Effector memory CD4-positive, alpha-beta T cell (primary cell): Measurements from ENCODE around the gene CHERP.
"Not testable (repeated sequence)": the region's sequence is repeated elsewhere in the genome, so short reads cannot be mapped to it uniquely, and the experiment has no call there.

Source experiments
- DNase-seq, 3 donors: peaks; one replicate each; pipeline ENCODE4 v3.0.0-alpha.2; 2020
- H3K27ac ChIP-seq: 2 replicates; pipeline ENCODE4 v1.7.0; 2013; ENCODE audit warnings: mild to moderate bottlenecking, low read length, moderate library complexity; ENCODE audit not compliant: insufficient read depth, poor library complexity, severe bottlenecking
- H3K27me3 ChIP-seq: replicated peaks from 2 replicates; pipeline ENCODE4 v1.7.0; 2013; ENCODE audit warnings: mild to moderate bottlenecking, low read length; ENCODE audit not compliant: insufficient read depth, control insufficient read depth, poor library complexity, severe bottlenecking
- H3K36me3 ChIP-seq: 2 replicates; pipeline ENCODE4 v1.7.0; 2013; ENCODE audit warnings: mild to moderate bottlenecking, low read length, moderate library complexity; ENCODE audit not compliant: control insufficient read depth, insufficient read depth
- H3K4me1 ChIP-seq: 2 replicates; pipeline ENCODE4 v1.7.0; 2013; ENCODE audit warnings: low read length, mild to moderate bottlenecking; ENCODE audit not compliant: control insufficient read depth, insufficient read depth, poor library complexity, severe bottlenecking
- H3K4me3 ChIP-seq: 2 replicates; pipeline ENCODE4 v1.7.0; 2013; ENCODE audit warnings: low read length, low read depth, mild to moderate bottlenecking; ENCODE audit not compliant: insufficient read depth, poor library complexity, severe bottlenecking
- H3K9me3 ChIP-seq: 2 replicates; pipeline ENCODE4 v1.7.0; 2013; ENCODE audit warnings: mild to moderate bottlenecking, low read length, moderate library complexity; ENCODE audit not compliant: control insufficient read depth

The CHERP gene

GRCh38 chr19:16520074-16520973, 21.9 kb downstream of the CHERP start:
- H3K27ac ChIP-seq, result no peak overlapping the region
- H3K27me3 ChIP-seq, result no peaks in the 10 kb centered on the region
- DNase-seq, result no peak
- no peaks in the 10 kb centered on the region for H3K4me1 ChIP-seq
- H3K9me3 ChIP-seq, result no peaks in the 10 kb centered on the region
- peaks cover 79% of the 10 kb centered on the region for H3K36me3 ChIP-seq
- H3K4me3 ChIP-seq, result no peak overlapping the region

DNA sequence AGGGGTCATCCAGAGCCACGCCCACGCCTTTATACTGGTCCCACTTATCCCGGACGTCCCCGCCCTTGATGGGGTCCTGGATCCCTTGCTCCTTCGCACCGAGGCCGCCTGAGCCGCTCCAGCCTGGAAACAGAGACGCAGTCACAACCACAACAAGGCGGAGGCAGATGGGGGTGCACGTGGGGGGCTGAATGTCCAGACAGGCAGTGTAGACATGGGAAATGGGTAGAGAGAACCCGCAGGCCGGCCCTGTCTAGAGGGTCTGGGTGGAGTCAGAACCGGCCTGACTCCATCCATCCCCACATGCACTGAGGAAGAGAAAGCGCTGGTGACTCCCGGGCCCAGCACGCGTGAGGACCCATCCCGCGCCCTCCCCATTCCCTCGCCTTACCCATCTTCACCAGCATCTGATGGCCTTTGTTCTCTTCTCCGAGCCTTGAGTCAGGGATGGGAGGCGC, 23.0 kb downstream of the CHERP start:
- H3K9me3 ChIP-seq, result no peaks in the 10 kb centered on the region
- no peaks in the 10 kb centered on the region for H3K27me3 ChIP-seq
- DNase-seq, result no peak
- no peak overlapping the region for H3K4me3 ChIP-seq
- H3K4me1 ChIP-seq, result no peaks in the 10 kb centered on the region
- H3K36me3 ChIP-seq, result peaks cover 68% of the 10 kb centered on the region
- no peak overlapping the region for H3K27ac ChIP-seq

DNA sequence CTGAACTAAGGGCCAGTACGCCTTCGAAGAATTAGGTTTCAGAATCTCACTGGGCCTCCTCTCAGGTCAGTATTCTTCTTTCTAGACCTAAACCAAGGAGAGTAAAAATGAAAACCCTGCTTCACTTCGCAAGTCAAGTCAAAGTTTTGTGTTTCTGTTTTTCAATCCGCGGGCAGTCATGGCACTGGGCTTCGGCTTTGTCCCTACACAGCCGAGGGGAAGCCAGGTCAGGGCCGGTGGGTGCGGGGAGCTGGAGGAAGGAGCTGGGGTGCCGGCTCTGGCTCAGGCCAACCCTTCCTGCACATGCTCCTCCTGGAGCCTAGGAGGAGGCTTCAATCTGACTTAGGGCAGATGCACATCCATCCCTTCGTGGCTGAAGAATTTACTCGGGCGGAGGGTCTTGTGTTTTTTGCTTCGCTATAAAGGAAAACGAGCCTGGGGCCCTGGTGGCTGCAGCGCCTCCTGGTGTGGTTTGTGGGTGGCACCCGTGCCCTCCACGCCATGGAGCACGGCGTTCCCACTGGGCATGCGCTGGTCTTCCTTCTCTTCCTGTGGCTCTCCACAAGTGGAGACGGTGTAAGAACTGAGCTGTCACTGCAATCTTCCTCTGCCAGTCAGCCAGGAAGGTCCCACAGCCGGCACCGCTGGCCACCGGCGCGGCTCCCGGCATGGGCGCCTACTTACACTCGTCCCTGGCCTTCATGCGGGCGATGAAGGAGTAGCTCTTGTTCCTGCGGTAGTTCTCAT, 23.6 kb downstream of the CHERP start:
- H3K4me3 ChIP-seq, result no peak overlapping the region
- no peaks in the 10 kb centered on the region for H3K4me1 ChIP-seq
- no peak for DNase-seq
- no peak overlapping the region for H3K27ac ChIP-seq
- no peaks in the 10 kb centered on the region for H3K9me3 ChIP-seq
- no peaks in the 10 kb centered on the region for H3K27me3 ChIP-seq
- peaks cover 62% of the 10 kb centered on the region for H3K36me3 ChIP-seq

GRCh38 chr19:16518061-16518460, 24.2 kb downstream of the CHERP start:
- no peak overlapping the region for H3K4me3 ChIP-seq
- no peaks in the 10 kb centered on the region for H3K9me3 ChIP-seq
- no peak for DNase-seq
- no peaks in the 10 kb centered on the region for H3K4me1 ChIP-seq
- no peaks in the 10 kb centered on the region for H3K27me3 ChIP-seq
- peaks cover 56% of the 10 kb centered on the region for H3K36me3 ChIP-seq
- no peak overlapping the region for H3K27ac ChIP-seq

GRCh38 chr19:16516923-16517610, 25.2 kb downstream of the CHERP start:
- no peak overlapping the region for H3K4me3 ChIP-seq
- no peak overlapping the region for H3K27ac ChIP-seq
- no peaks in the 10 kb centered on the region for H3K4me1 ChIP-seq
- peaks cover 48% of the 10 kb centered on the region for H3K36me3 ChIP-seq
- no peaks in the 10 kb centered on the region for H3K9me3 ChIP-seq
- H3K27me3 ChIP-seq, result no peaks in the 10 kb centered on the region
- DNase-seq, result no peak

DNA sequence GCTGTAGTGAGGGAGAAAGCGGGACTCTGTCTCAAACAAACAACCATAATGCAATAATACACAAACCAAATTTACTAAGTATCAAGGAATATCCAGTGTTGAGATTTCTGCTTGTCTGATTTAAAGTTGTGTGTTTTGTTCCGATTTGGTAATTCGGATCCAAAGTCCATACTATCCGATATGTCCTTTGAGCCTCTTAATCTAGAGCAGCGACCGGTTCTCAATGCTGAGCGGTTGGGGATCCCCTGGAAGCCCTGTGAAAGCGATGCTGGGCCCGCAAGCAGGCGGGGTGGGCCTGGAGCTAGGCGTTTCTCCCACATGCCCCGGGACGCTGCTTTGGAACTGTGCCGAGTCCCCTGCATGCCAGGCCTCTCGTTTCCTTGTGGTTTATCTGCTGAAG, 25.9 kb downstream of the CHERP start:
- Histone ChIP-seq H3K36me3 (peaks cover 41% of the 10 kb centered on the region), H3K9me3 (no peaks in the 10 kb centered on the region), H3K4me1 (no peaks in the 10 kb centered on the region), H3K4me3 (no peak overlapping the region), H3K27me3 (no peaks in the 10 kb centered on the region), H3K27ac (no peak overlapping the region)
- DNase-seq, result no peak

- Histone ChIP-seq H3K4me3 (no peak overlapping the region), H3K36me3 (peaks cover 22% of the 10 kb centered on the region), H3K4me1 (no peaks in the 10 kb centered on the region), H3K27ac (no peak overlapping the region), H3K9me3 (no peaks in the 10 kb centered on the region), H3K27me3 (no peaks in the 10 kb centered on the region)
- no peak for DNase-seq
Measured at GRCh38 chr19:16514383-16515019, 27.7 kb downstream of the CHERP start.

GRCh38 chr19:16512611-16513010, 29.6 kb downstream of the CHERP start:
- not testable (repeated sequence) for DNase-seq, H3K27me3 ChIP-seq, H3K27ac ChIP-seq, H3K4me1 ChIP-seq, H3K4me3 ChIP-seq, H3K36me3 ChIP-seq, H3K9me3 ChIP-seq

GRCh38 chr19:16509141-16510061, 32.8 kb downstream of the CHERP start:
- no peaks in the 10 kb centered on the region for H3K27me3 ChIP-seq
- no peak for DNase-seq
- no peaks in the 10 kb centered on the region for H3K9me3 ChIP-seq
- no peak overlapping the region for H3K27ac ChIP-seq
- H3K4me3 ChIP-seq, result no peak overlapping the region
- H3K4me1 ChIP-seq, result no peaks in the 10 kb centered on the region
- H3K36me3 ChIP-seq, result no peaks in the 10 kb centered on the region
